Stimulated activated CD4-positive, alpha-beta T cell treated with anti-CD3 and anti-CD28 coated beads, Interleukin-1b, Interleukin-23, amount 100 ng/mL, for 1 hour (primary cell): ENCODE measurements around the gene HOXB3.

ENCODE experiments used
- DNase-seq, 2 donors: peaks; one replicate each; pipeline ENCODE4 v3.0.0-alpha.2; 2020; ENCODE audit warnings: low read depth in 2 of 2

Gene HOXB3

DNA sequence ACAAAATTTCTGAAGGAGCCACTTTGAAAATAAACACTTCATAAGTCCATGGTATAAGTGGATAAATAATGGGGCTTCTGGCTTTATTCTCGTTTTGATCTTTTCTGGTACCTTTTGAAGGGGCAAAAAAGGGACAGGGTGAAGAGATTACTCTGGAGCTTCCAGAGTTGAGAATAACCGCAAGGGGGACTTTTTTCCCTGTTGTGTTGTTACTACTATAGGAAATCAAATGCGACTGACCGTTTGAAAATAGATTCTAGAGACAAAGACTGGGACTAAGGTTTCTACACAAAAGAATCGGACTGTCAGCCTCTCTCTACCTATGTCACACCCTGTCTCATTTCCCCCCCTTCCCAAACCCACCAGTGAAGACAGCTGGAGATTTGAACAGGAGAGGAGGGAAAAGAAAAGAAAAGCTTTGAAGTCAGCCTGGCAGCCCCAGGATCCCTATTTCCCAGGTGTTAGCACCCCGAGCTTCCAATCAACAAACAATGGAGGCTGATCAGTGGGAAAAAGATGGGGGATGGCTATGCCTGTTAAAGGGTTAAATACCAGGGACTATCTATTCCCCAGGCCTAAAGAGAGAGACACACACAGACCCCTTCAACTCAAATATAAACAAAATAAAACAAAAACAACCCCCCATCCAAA is 20.2 kb downstream of the HOXB3 start:
- DNase-seq, result no peak

DNA sequence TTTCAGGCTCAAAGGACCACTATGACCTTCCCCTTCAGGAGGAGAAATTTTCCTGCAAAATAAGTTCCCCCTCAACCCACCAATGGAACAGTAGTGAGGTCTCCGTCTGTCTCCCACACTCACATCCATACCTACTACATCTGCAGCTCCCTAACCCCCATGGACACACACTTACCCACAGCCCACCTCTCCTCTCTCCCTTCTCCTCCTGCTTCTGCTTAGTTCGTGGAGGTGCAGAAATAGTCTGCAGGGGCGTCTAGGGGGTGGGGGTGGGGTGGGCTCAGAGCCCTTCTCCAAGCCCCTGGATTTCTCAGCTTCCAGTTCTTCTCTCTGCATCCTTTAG is 20.8 kb downstream of the HOXB3 start:
- DNase-seq, result no peak

DNA sequence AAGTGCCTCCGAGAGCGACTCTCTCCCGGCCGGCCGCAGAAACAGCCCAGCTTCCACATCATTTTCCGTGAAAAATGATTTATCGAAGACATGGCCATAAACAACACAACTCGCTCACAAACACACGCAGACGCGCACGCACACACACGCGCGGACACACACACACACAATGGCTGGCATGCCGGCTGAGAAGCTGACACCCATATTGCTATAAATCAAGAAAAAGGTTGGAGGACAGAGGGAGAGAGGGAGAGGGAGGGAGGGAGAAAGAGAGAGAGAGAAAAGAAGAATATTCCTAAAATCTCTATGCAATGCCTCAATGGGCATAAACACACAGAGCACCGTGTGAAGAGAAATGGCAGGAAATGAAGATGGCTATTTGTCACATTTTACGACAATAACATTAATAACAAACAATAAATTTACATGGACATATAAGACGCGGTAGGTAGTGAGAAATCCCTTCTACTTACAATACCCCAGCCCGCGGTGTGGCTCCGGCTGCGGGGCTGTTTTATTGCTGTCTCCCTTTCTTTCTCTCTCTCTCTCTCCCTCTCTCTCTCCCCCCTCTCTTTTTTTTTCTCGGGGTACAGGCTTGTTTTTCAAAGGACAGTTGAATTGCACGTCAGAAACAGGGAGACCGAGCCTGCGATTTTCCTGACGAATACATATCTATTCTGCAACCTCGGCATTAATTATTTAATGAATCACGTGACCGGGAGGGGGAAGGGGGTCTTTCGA is 21.4 kb downstream of the HOXB3 start:
- no peak for DNase-seq

- no peak for DNase-seq
Observed at GRCh38 chr17:48567646-48568354, 22.2 kb downstream of the HOXB3 start.

DNA sequence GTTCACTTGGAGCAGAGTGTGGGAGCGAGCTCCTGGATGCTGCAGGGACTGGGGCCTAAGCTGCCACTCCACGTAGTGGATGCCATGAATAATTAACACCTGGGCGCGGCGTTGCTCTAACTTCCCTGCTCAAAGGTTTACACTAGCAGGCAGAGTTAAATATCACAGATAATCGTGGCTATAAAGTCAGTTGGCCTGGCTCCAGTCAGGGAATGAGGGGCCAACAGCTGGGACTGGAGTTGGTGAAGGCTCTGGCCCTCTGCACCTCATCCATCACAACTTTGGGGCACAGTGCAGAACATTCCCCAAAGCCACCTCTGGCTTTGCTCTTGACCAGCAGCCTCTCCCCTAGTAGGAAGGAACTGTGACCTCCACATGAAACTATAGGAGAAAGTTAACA is 22.8 kb downstream of the HOXB3 start:
- no peak for DNase-seq

GRCh38 chr17:48566717-48567116 is 23.3 kb downstream of the HOXB3 start:
- DNase-seq, result no peak

DNA sequence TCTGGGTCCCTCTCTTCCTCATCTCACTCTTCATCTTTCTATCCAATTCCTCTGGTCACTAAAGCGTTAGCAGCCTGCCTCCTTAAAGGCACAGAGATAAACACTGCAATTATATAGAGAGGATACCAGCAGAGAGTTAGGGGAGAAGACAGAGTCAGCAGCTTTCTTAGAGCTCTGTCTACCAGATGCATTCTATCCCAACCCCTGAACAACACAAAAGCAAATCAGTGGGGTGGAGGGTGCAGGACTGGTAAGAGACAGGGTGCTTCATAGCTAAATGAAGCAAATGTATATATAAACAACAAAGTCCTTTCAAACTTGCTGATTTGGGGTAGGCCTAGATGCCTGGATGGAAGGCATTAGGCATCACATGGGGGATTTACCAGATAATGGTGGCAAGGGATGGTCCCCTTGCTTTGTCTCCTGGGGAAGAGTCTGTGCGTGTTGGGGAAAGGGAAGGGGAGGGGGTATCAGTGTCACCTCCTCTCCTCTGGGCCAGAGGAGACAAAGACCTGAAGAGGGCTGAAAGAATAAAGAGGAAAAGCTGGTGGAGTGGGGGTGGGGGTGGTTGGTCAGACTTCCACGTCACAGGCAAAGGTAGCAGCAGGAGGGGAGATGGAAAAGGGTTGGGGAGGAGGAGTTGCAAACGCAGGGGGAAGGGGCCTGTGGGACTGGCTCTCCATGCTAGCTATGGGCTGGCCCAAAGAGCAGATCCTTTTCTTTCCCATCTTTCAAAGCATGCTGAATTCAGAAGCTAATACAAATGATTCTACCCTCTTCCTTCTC is 23.9 kb downstream of the HOXB3 start:
- no peak for DNase-seq

DNA sequence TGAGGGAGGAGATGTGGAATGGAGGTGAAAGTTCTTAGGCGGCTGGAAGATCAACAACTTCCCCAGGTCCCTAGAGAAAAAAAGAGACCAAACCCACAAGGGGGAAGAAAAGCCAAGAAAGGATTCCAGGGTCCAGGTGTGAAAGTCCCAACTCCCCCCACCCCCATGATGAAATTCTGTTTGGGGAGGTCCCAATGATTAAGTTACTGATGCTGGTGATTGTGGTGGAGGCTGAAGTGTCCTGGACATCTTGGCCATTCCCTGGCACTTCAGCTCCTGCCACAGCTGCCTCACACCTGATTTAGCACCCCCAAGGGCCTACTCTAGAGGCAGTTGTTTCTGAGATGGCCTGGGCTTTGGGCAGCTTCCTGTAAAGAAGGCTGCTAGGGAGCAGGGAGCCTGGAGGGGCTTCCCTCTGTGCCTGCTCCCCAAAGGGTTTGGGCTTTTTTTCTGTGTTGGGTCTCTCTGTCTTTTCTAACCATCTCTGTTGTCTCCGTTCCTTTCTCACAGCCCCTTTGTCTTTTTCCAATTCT is 25.0 kb downstream of the HOXB3 start:
- DNase-seq, result no peak

- DNase-seq, result no peak
Observed at GRCh38 chr17:48564188-48565021, 25.6 kb downstream of the HOXB3 start.

- DNase-seq, result no peak
Observed at GRCh38 chr17:48563867-48564187, 26.2 kb downstream of the HOXB3 start.

DNA sequence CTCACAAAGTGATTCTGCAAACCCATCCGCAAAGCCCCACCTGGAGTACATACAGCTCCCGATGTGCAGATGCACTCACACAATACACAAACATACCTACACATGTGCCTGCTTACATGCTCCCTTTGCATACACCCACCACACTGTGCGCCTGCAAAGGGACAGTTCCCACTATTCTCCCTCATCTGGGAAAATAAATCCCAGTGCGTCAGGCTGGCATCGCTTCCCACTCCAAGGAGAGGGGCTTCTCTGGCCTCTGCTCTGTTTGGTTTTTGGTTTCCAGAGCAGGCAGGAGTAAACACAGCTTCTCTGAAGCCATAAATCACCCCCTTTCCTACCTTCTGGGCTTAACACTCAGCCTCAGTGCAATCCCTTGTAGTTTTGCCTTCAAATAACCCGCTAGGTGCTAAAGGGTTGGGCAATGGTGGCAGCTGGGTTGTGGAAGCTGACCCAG is 26.6 kb downstream of the HOXB3 start:
- no peak for DNase-seq

- DNase-seq, result no peak
Observed at GRCh38 chr17:48562934-48563333, 27.1 kb downstream of the HOXB3 start.

GRCh38 chr17:48561884-48562810 is 27.9 kb downstream of the HOXB3 start:
- no peak for DNase-seq

DNA sequence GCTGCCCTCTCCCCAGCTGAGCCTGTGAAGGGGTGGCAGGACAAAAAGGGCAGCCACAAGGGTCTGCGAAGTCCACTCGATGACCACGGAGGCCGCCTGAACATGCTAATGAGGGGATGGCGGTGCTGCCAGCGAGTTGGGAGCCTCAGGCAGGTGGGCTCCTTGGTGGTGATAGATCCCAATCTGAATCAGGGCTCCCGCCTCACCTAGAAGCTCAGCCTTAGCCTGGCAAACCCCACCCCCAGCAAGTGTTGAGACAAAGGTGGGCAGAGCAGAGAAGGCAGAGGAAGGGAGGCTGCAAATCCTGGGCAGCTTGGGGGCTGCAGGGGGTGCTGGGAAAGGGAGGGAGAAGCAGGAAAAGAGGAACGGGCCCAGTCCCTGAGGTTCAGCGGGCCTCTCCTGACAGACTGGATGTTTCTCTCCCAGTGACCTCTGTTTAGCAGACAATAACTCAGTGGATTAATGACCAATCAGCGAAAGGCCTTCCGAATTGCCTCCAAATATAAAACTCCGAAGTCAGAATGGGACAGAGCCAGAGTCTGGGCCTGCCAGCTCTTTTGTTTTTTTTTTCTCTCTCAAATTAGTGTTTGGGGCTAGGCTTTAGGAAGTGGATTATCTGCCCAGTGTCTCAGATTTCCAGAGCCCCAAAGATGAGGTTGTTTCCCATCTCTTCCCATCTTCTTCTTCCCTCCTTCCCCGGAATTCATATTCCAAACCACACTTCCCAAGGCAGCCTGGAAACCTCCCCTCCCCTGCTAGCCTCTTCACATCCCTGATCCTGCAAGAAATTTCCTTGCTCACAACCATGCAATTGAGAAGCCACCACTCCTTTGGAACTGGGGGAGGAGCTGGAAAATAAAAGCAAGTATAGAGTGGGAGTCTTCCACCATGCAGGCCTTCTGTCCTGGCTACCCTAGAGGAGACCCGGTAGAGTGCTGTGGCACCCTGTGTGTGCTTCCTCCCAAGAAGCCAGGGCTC is 29.9 kb downstream of the HOXB3 start:
- DNase-seq, result no peak

- no peak for DNase-seq
Observed at GRCh38 chr17:48559122-48559839, 30.8 kb downstream of the HOXB3 start.

DNA sequence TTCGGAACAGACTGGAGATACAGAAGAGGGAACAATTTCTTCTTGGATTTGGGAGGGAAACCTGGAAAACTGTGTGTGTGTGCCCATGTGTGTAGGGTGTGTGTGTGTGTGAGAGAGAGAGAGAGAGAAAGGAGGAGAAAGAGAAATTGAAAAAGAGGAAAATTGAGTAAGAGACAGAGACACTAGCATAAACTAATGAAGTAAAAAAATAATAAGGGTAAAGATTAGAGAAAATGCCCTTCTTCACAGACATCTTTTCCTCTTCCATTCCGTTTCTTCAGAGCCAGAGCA is 31.3 kb downstream of the HOXB3 start:
- DNase-seq, result no peak

GRCh38 chr17:48558057-48558830 is 31.8 kb downstream of the HOXB3 start:
- no peak for DNase-seq
